Measurements from ENCODE around the gene MKKS. TPM values are rescaled to one million over a fixed set of nuclear protein-coding genes. Genes with fewer than 3 reads are reported as not detected.
A peak's percentile ranks its signal among the peaks of the same experiment; 100 is the strongest.

Gene MKKS
- total and polyA plus RNA-seq, 2 of the 13 experiments (the other 11 are each of a cell fraction or from before 2014, with no cell fraction given) = 26.7 to 34.5 TPM

DNA sequence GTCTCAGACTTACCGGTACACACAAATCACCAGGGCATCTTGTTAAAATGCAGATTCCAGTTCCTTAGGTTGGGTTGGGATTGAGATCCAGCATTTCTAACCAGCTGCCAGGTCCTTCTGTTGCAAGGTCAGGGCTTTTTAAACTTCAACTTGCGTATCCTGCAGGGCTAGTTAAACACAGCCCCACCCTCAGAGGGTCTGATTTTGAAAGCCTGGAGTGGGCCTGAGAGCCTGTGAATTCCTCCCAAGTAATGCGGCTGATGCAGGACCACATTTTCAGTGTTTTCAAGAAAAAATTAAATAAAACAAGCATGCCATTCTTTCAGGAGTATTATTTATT, 65.3 kb downstream of the MKKS start:
- Histone ChIP-seq H3K4me3 (replicated peaks in 1 of 3; ENCODE audit: insufficient read depth in 1 of 3, low read depth in 2 of 3, low read length in 3 of 3) (peak overlapping the region; percentile 6 to 36 (median 20); a peak in 3 of 6 replicates), H3K9me3 (ENCODE audit: low read length) (no peaks in the 10 kb centered on the region), H2AFZ (ENCODE audit: low read length) (peak overlapping the region; percentile 34), H4K20me1 (ENCODE audit: insufficient read depth, low read length) (no peaks in the 10 kb centered on the region), H3K27me3 (ENCODE audit: control insufficient read depth in 1 of 2, insufficient read depth in 2 of 2, low read length in 2 of 2) (no peaks in the 10 kb centered on the region), H3K79me2 (ENCODE audit: insufficient read depth, low read length) (no peaks in the 10 kb centered on the region), H3K36me3 (replicated peaks in 1 of 2; ENCODE audit: control insufficient read depth in 1 of 2, insufficient read depth in 2 of 2, low read length in 2 of 2) (no peaks in the 10 kb centered on the region), H3K9ac (ENCODE audit: insufficient read depth, low read depth, low read length) (peak overlapping the region; percentile 50), H3K4me2 (ENCODE audit: low read depth, low read length) (peak overlapping the region; percentile 66), H3K4me1 (ENCODE audit: insufficient read depth, low read length) (peaks cover 83% of the 10 kb centered on the region), H3K27ac (ENCODE audit: extremely low read length, insufficient read depth, low read length) (peak overlapping the region; percentile 70)
- 29% methylated on average over 3 of the region's 3 CpGs for WGBS (ENCODE audit: low lambda C conversion rate)
- peak; percentile 2; the same call in 2 of the 3 replicates for ATAC-seq
- POLR2A ChIA-PET = interaction anchor here (0.9 to 2.7 kb wide), 3 partner anchors 40 to 197 kb away, joined by 3 to 20 read pairs (median 3); partner anchors contain the start of genes MKKS and SLX4IP
- intact Hi-C loops (cut with micrococcal nuclease; ENCODE audit: unreplicated experiment) (loop anchor here (5.0 kb wide), 3 partner anchors 39 to 339 kb away; partner anchors contain the start of gene JAG1), in situ Hi-C loops (cut with HindIII; ENCODE audit: extremely low pct_ligation_motif_present, low pct_unique_long_range_greater_than_20kb) (no loop called here)
- FAIRE-seq = no peak
- CTCF ChIA-PET (ENCODE audit: low intra/inter-chr PET ratio, low total read pairs) = no interaction called here
- DNase-seq (ENCODE audit: low spot score) = no peak
- BruUV-seq (replicated peaks) = no TSS peak
- TF ChIP-seq NCOR1 (IDR thresholded peaks at IDR 0.05; ENCODE audit: borderline replicate concordance, low read length) (no peak), ZNF891 (CRISPR knock-in tag; IDR thresholded peaks at IDR 0.05) (no peak), HNRNPUL1 (IDR thresholded peaks at IDR 0.05; ENCODE audit: low read depth, low read length) (no peak), RARA (CRISPR knock-in tag; IDR thresholded peaks at IDR 0.05) (peak; percentile 50), STAT6 (CRISPR knock-in tag; IDR thresholded peaks at IDR 0.05; ENCODE audit: borderline replicate concordance) (no peak), TCF7 (IDR thresholded peaks at IDR 0.05; ENCODE audit: low read depth) (0 out of 2 replicates have a peak, but pooled peaks have one; percentile 30), SOX6 (IDR thresholded peaks at IDR 0.05) (no peak), SOX6 (CRISPR knock-in tag; IDR thresholded peaks at IDR 0.05) (no peak; the same call in 1 of the 2 replicates), DRAP1 (CRISPR knock-in tag; IDR thresholded peaks at IDR 0.05) (peak; percentile 33; the same call in 1 of the 2 replicates), IRX3 (CRISPR knock-in tag; IDR thresholded peaks at IDR 0.05; ENCODE audit: borderline replicate concordance, low read depth) (no peak), ZNF713 (CRISPR knock-in tag; IDR thresholded peaks at IDR 0.05) (no peak), ZKSCAN1 (IDR thresholded peaks at IDR 0.05; ENCODE audit: low read length) (no peak), KDM5A (IDR thresholded peaks at IDR 0.05; ENCODE audit: borderline replicate concordance, low read length) (no peak), CBX5 (CRISPR knock-in tag; IDR thresholded peaks at IDR 0.05; ENCODE audit: borderline replicate concordance) (no peak), ETS1 (CRISPR knock-in tag; IDR thresholded peaks at IDR 0.05) (no peak), ZFY (CRISPR knock-in tag; IDR thresholded peaks at IDR 0.05) (no peak), ZNF274 (CRISPR knock-in tag; IDR thresholded peaks at IDR 0.05) (no peak), MBD4 (IDR thresholded peaks at IDR 0.05; ENCODE audit: borderline replicate concordance, low read length) (no peak), SRF (IDR thresholded peaks at IDR 0.05; ENCODE audit: low read depth, low read length) (no peak), ONECUT2 (CRISPR knock-in tag; IDR thresholded peaks at IDR 0.05) (peak; percentile 47)
- TF ChIP-seq, protein P1, sequence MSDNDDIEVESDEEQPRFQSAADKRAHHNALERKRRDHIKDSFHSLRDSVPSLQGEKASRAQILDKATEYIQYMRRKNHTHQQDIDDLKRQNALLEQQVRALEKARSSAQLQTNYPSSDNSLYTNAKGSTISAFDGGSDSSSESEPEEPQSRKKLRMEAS (IDR thresholded peaks at IDR 0.05) = no peak
- TF ChIP-seq, protein P2, sequence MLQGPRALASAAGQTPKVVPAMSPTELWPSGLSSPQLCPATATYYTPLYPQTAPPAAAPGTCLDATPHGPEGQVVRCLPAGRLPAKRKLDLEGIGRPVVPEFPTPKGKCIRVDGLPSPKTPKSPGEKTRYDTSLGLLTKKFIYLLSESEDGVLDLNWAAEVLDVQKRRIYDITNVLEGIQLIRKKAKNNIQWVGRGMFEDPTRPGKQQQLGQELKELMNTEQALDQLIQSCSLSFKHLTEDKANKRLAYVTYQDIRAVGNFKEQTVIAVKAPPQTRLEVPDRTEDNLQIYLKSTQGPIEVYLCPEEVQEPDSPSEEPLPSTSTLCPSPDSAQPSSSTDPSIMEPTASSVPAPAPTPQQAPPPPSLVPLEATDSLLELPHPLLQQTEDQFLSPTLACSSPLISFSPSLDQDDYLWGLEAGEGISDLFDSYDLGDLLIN (CRISPR knock-in tag; IDR thresholded peaks at IDR 0.05; ENCODE audit: borderline replicate concordance) = no peak

All from HepG2 (cell line).